ENCODE data around the gene PDPN. TPM values are rescaled to one million over a fixed set of nuclear protein-coding genes. Genes with fewer than 3 reads are reported as not detected.

PDPN gene
- polyA plus RNA-seq, 1 of the 3 experiments (the other 2 are of a cell fraction), result not detected

GRCh38 chr1:13662493-13662892 is 78.9 kb downstream of the PDPN start:
- Histone ChIP-seq H3F3A (replicated peaks; ENCODE audit: insufficient read depth) (no peaks in the 10 kb centered on the region), H3K4me3 (ENCODE audit: low read depth in 2 of 2, low read length in 1 of 2) (no peak overlapping the region), H3K9me3 (no peaks in the 10 kb centered on the region), H3K4me2 (no peak overlapping the region), H3K27ac (ENCODE audit: low read depth in 2 of 2, low read length in 1 of 2) (no peak overlapping the region), H4K20me1 (ENCODE audit: insufficient read depth) (no peaks in the 10 kb centered on the region), H3K9ac (no peak overlapping the region), H3K27me3 (ENCODE audit: insufficient read depth) (no peaks in the 10 kb centered on the region), H2AFZ (ENCODE audit: low read depth) (no peak overlapping the region), H3K9me2 (no peaks in the 10 kb centered on the region), H3K79me2 (ENCODE audit: insufficient read depth) (no peaks in the 10 kb centered on the region), H3K4me1 (ENCODE audit: control insufficient read depth in 1 of 2, insufficient read depth in 2 of 2, low read depth in 1 of 2, low read length in 1 of 2) (no peaks in the 10 kb centered on the region; a peak in 2 of 4 replicates), H3K36me3 (replicated peaks in 1 of 2; ENCODE audit: control insufficient read depth in 1 of 2, insufficient read depth in 2 of 2, low read length in 1 of 2) (no peaks in the 10 kb centered on the region)
- CTCF ChIA-PET, result interaction anchor here (0.6 to 1.7 kb wide), 4 partner anchors 9 to 1383 kb away, joined by 3 to 14 read pairs (median 4); no protein-coding TSS in a partner anchor
- DNase-seq, result no peak
- TF ChIP-seq FOXJ3 (CRISPR knock-in tag; IDR thresholded peaks at IDR 0.05) (no peak), NRF1 (IDR thresholded peaks at IDR 0.05; ENCODE audit: low read depth, low read length) (no peak), TCF12 (IDR thresholded peaks at IDR 0.05) (no peak), FOXM1 (IDR thresholded peaks at IDR 0.05; ENCODE audit: low read depth) (no peak), POLR2AphosphoS5 (IDR thresholded peaks at IDR 0.05; ENCODE audit: low read depth, low read length) (no peak), GATA2 (CRISPR knock-in tag; IDR thresholded peaks at IDR 0.05) (no peak)
- WGBS (ENCODE audit: low lambda C conversion rate), result 19% methylated on average over 4 of the region's 4 CpGs
- POLR2A ChIA-PET, result no interaction called here

GRCh38 chr1:13663969-13664368 is 80.3 kb downstream of the PDPN start:
- Histone ChIP-seq H3K9me2 (no peaks in the 10 kb centered on the region), H3K4me2 (no peak overlapping the region), H4K20me1 (ENCODE audit: insufficient read depth) (no peaks in the 10 kb centered on the region), H3K9ac (no peak overlapping the region), H3K4me1 (ENCODE audit: control insufficient read depth in 1 of 2, insufficient read depth in 2 of 2, low read depth in 1 of 2, low read length in 1 of 2) (no peaks in the 10 kb centered on the region; a peak in 2 of 4 replicates), H3K27me3 (ENCODE audit: insufficient read depth) (no peaks in the 10 kb centered on the region), H2AFZ (ENCODE audit: low read depth) (no peak overlapping the region), H3K4me3 (ENCODE audit: low read depth in 2 of 2, low read length in 1 of 2) (no peak overlapping the region), H3K9me3 (no peaks in the 10 kb centered on the region), H3K36me3 (replicated peaks in 1 of 2; ENCODE audit: control insufficient read depth in 1 of 2, insufficient read depth in 2 of 2, low read length in 1 of 2) (no peaks in the 10 kb centered on the region), H3K27ac (ENCODE audit: low read depth in 2 of 2, low read length in 1 of 2) (no peak overlapping the region), H3K79me2 (ENCODE audit: insufficient read depth) (no peaks in the 10 kb centered on the region), H3F3A (replicated peaks; ENCODE audit: insufficient read depth) (no peaks in the 10 kb centered on the region)
- CTCF ChIA-PET, result interaction anchor here (0.8 to 2.9 kb wide), 3 partner anchors 29 to 296 kb away, joined by 3 to 31 read pairs (median 4); no protein-coding TSS in a partner anchor
- 29% methylated on average over 4 of the region's 4 CpGs for WGBS (ENCODE audit: low lambda C conversion rate)
- DNase-seq, result no peak
- POLR2A ChIA-PET, result no interaction called here
- TF ChIP-seq RFX5 (IDR thresholded peaks at IDR 0.05; ENCODE audit: low read length) (no peak), MAX (IDR thresholded peaks at IDR 0.05; ENCODE audit: low read depth) (no peak), RCOR1 (IDR thresholded peaks at IDR 0.05; ENCODE audit: low read length) (no peak), NFIC (IDR thresholded peaks at IDR 0.05; ENCODE audit: borderline replicate concordance) (no peak), GATA2 (CRISPR knock-in tag; IDR thresholded peaks at IDR 0.05) (no peak), USF1 (IDR thresholded peaks at IDR 0.05; ENCODE audit: borderline replicate concordance, low read depth) (no peak), TCF12 (IDR thresholded peaks at IDR 0.05) (no peak), USF2 (IDR thresholded peaks at IDR 0.05; ENCODE audit: borderline replicate concordance, low read depth, low read length) (no peak), FOSL2 (IDR thresholded peaks at IDR 0.05; ENCODE audit: borderline replicate concordance, low read depth) (no peak), PBX3 (IDR thresholded peaks at IDR 0.05) (no peak), EZH2phosphoT487 (IDR thresholded peaks at IDR 0.05; ENCODE audit: borderline replicate concordance, low read depth) (no peak), EP300 (IDR thresholded peaks at IDR 0.05; ENCODE audit: borderline replicate concordance in 1 of 2, low read depth in 1 of 2, low read length in 1 of 2) (no peak), RAD21 (IDR thresholded peaks at IDR 0.05; ENCODE audit: low read length) (no peak), TAF1 (IDR thresholded peaks at IDR 0.05; ENCODE audit: borderline replicate concordance, low read depth, low read length) (no peak), GABPA (IDR thresholded peaks at IDR 0.05; ENCODE audit: low read depth) (no peak), MEF2A (IDR thresholded peaks at IDR 0.05; ENCODE audit: borderline replicate concordance, low read depth) (no peak), CTCF (IDR thresholded peaks at IDR 0.05) (no peak), MXI1 (IDR thresholded peaks at IDR 0.05; ENCODE audit: low read depth, low read length) (no peak), NRF1 (IDR thresholded peaks at IDR 0.05; ENCODE audit: low read depth, low read length) (no peak)
